Erythroblast (primary cell): ENCODE data around the gene CCL18.

ENCODE experiments used
- GATA1 ChIP-seq: IDR thresholded peaks from 2 replicates; pipeline ENCODE4 v1.6.1; 2011; ENCODE audit warnings: low read depth, mild to moderate bottlenecking, control low read depth, low read length, moderate library complexity
- POLR2A ChIP-seq: IDR thresholded peaks from 2 replicates; pipeline ENCODE4 v1.6.1; 2011; ENCODE audit warnings: mild to moderate bottlenecking, low read length

DNA sequence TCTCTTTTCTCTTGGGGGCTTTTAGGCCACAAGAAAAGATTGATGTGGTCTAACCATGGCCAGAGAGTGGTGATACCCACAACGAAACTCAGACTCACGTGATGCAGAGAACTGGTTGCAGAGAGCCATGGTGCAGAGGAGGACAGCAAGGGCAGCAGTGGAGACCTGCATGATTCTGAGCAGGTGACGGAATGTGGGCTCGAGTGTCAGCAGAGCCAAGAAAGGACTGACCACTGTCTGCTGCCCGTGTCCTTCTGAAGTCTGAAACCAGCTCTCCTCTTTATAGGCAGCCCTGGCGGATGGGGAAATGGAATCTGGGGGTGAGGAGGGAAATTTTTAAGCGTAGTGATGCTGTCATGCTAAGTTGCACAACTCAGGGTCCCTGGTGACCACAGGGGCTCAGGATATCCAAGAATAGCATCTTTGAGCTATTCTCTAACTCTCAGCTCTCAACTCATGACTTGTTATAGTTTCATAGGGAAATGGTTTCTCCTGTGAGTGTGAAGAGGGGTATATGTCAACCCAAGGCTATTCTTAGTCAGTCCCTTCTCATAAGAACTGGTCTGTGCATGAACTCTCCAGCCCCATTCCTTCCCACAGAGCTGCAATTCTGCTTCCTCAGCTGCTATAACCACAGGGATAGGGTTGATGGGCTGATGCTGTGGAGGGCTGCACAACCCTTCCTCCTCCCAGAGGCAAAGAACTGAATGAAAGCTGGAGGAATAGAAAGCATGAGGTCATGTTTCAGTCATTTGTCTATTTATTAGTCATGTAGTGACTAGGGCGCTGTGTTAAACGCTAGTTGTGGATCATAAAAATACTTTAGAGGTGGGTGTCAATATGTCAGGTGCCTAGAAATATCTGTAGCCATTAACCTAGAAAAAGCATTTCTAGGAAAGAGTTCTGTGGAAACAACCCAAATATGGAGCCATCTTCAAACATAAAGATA is 26.1 kb downstream of the CCL18 start, which contains the start of gene CCL3:
- TF ChIP-seq POLR2A = no peak
- no peak for TF ChIP-seq GATA1
